GM20431 (cell line): ENCODE measurements around the gene BACE2.
"Not testable (repeated sequence)": the region's sequence is repeated elsewhere in the genome, so short reads cannot be mapped to it uniquely, and the experiment has no call there.

Source experiments
- in situ Hi-C: fragments of 300-500 bp; cut with MseI, MboI; formaldehyde crosslinking; loops from one replicate; pipeline ENCODE4 v1.15.0; 2020; ENCODE audit warnings: low sequenced_read_pairs; ENCODE audit not compliant: unreplicated experiment

Gene BACE2

GRCh38 chr21:41175080-41175479 is 7.1 kb downstream of the BACE2 start:
- in situ Hi-C loops, result no loop called here

GRCh38 chr21:41176846-41177245 is 8.9 kb downstream of the BACE2 start:
- in situ Hi-C loops, result no loop called here

GRCh38 chr21:41180752-41181151 is 12.8 kb downstream of the BACE2 start:
- in situ Hi-C loops, result no loop called here

GRCh38 chr21:41182547-41182946 is 14.6 kb downstream of the BACE2 start:
- in situ Hi-C loops, result no loop called here

- in situ Hi-C loops, result no loop called here
Measured at GRCh38 chr21:41183575-41183974, 15.6 kb downstream of the BACE2 start.

GRCh38 chr21:41185802-41186201 is 17.8 kb downstream of the BACE2 start:
- in situ Hi-C loops, result no loop called here

- in situ Hi-C loops, result no loop called here
Measured at GRCh38 chr21:41186755-41187536, 19.0 kb downstream of the BACE2 start.

GRCh38 chr21:41187537-41188025 is 19.6 kb downstream of the BACE2 start:
- in situ Hi-C loops, result no loop called here

- in situ Hi-C loops, result no loop called here
Measured at GRCh38 chr21:41188486-41189149, 20.7 kb downstream of the BACE2 start.

- in situ Hi-C loops, result no loop called here
Measured at GRCh38 chr21:41189150-41189745, 21.3 kb downstream of the BACE2 start.

- in situ Hi-C loops, result not testable (repeated sequence)
Measured at GRCh38 chr21:41192552-41192951, 24.6 kb downstream of the BACE2 start.

GRCh38 chr21:41195311-41195710 is 27.4 kb downstream of the BACE2 start:
- in situ Hi-C loops, result no loop called here

- in situ Hi-C loops, result no loop called here
Measured at GRCh38 chr21:41196993-41197392, 29.0 kb downstream of the BACE2 start.

- in situ Hi-C loops, result no loop called here
Measured at GRCh38 chr21:41197582-41197981, 29.6 kb downstream of the BACE2 start.

- in situ Hi-C loops, result not testable (repeated sequence)
Measured at GRCh38 chr21:41198647-41199046, 30.7 kb downstream of the BACE2 start.

GRCh38 chr21:41199123-41199522 is 31.2 kb downstream of the BACE2 start:
- in situ Hi-C loops, result no loop called here

GRCh38 chr21:41199588-41199987 is 31.6 kb downstream of the BACE2 start:
- in situ Hi-C loops, result no loop called here

- in situ Hi-C loops, result no loop called here
Measured at GRCh38 chr21:41201385-41201784, 33.4 kb downstream of the BACE2 start.

- in situ Hi-C loops, result no loop called here
Measured at GRCh38 chr21:41204736-41205135, 36.8 kb downstream of the BACE2 start.

GRCh38 chr21:41207401-41208375 is 39.7 kb downstream of the BACE2 start:
- in situ Hi-C loops, result no loop called here
